ENCODE data around the gene GH1.

GH1 gene

GRCh38 chr17:63944736-63945499 lies 26.3 kb upstream of the GH1 start:
- no peak for DNase-seq (ENCODE audit: low read depth, low spot score)

- DNase-seq (ENCODE audit: low read depth, low spot score), result no peak
These were observed 25.1 kb upstream of the GH1 start for GRCh38 chr17:63943745-63944144.

- no peak for DNase-seq (ENCODE audit: low read depth, low spot score)
These were observed 23.8 kb upstream of the GH1 start for GRCh38 chr17:63942309-63942985.

- no peak for DNase-seq (ENCODE audit: low read depth, low spot score)
These were observed 23.1 kb upstream of the GH1 start for GRCh38 chr17:63941751-63942150.

- DNase-seq (ENCODE audit: low read depth, low spot score), result no peak
These were observed 22.5 kb upstream of the GH1 start for GRCh38 chr17:63941162-63941561.

- no peak for DNase-seq (ENCODE audit: low read depth, low spot score)
These were observed 21.9 kb upstream of the GH1 start for GRCh38 chr17:63940584-63940983.

GRCh38 chr17:63939884-63940283 lies 21.2 kb upstream of the GH1 start:
- no peak for DNase-seq (ENCODE audit: low read depth, low spot score)

- no peak for DNase-seq (ENCODE audit: low read depth, low spot score)
These were observed 20.8 kb upstream of the GH1 start for GRCh38 chr17:63939401-63939800.

GRCh38 chr17:63937920-63938319 lies 19.3 kb upstream of the GH1 start:
- no peak for DNase-seq (ENCODE audit: low read depth, low spot score)

GRCh38 chr17:63937319-63937718 lies 18.7 kb upstream of the GH1 start:
- DNase-seq (ENCODE audit: low read depth, low spot score), result no peak

GRCh38 chr17:63934183-63935112 lies 15.8 kb upstream of the GH1 start:
- DNase-seq (ENCODE audit: low read depth, low spot score), result no peak

GRCh38 chr17:63933598-63933997 lies 15.0 kb upstream of the GH1 start:
- DNase-seq (ENCODE audit: low read depth, low spot score), result no peak

- no peak for DNase-seq (ENCODE audit: low read depth, low spot score)
These were observed 14.1 kb upstream of the GH1 start for GRCh38 chr17:63932721-63933120.

GRCh38 chr17:63931981-63932561 lies 13.4 kb upstream of the GH1 start, which contains the start of gene CD79B:
Gene CD79B, minus strand, starts transcription at chr17:63932331. Its CDS starts 70 bp downstream, at chr17:63932261.
- no peak for DNase-seq (ENCODE audit: low read depth, low spot score)

- DNase-seq (ENCODE audit: low read depth, low spot score), result no peak
These were observed 12.4 kb upstream of the GH1 start for GRCh38 chr17:63930951-63931575.

GRCh38 chr17:63929860-63930766 lies 11.5 kb upstream of the GH1 start:
- no peak for DNase-seq (ENCODE audit: low read depth, low spot score)

- no peak for DNase-seq (ENCODE audit: low read depth, low spot score)
These were observed 10.5 kb upstream of the GH1 start for GRCh38 chr17:63928966-63929695.

- no peak for DNase-seq (ENCODE audit: low read depth, low spot score)
These were observed 9.6 kb upstream of the GH1 start for GRCh38 chr17:63928172-63928666.

GRCh38 chr17:63927464-63928171 lies 9.0 kb upstream of the GH1 start:
- no peak for DNase-seq (ENCODE audit: low read depth, low spot score)
